Kidney (tissue), 14 donors: ENCODE data around the gene N4BP2L2. TPM values are rescaled to one million over a fixed set of nuclear protein-coding genes. Genes with fewer than 3 reads are reported as not detected.

Source experiments
- DNase-seq, 5 donors: peaks; one replicate each; pipeline ENCODE4 v3.0.0-alpha.2; 2013 to 2020
- FAIRE-seq: peaks from 2 replicates; lab custom pipeline; 2012; peaks lifted over from hg19 to GRCh38; lab: Jason Lieb, UNC
- H3K27ac ChIP-seq, 2 donors: one replicate each; pipeline ENCODE4 v1.7.0; 2013; ENCODE audit warnings: low read depth in 2 of 2, low read length in 2 of 2, inconsistent platforms in 1 of 2
- H3K27me3 ChIP-seq: one replicate; pipeline ENCODE4 v1.7.1; 2013; ENCODE audit warnings: low read length, inconsistent platforms; ENCODE audit not compliant: control insufficient read depth, insufficient read depth
- H3K36me3 ChIP-seq, 3 donors: one replicate each; pipeline versions ENCODE4 v1.7.0 to v1.7.1; 2013; ENCODE audit warnings: low read length in 3 of 3, control low read depth in 1 of 3, inconsistent platforms in 1 of 3; ENCODE audit not compliant: insufficient read depth in 3 of 3, control insufficient read depth in 2 of 3
- H3K4me1 ChIP-seq, 3 donors: one replicate each; pipeline versions ENCODE4 v1.7.0 to v1.7.1; 2013; ENCODE audit warnings: low read length in 3 of 3, inconsistent platforms in 1 of 3, low read depth in 1 of 3; ENCODE audit not compliant: control insufficient read depth in 2 of 3, insufficient read depth in 2 of 3
- H3K4me3 ChIP-seq, 3 donors: one replicate each; pipeline versions ENCODE4 v1.7.0 to v1.8.1; 2013; ENCODE audit warnings: low read length in 3 of 3, control low read depth in 1 of 3, inconsistent platforms in 1 of 3
- H3K9ac ChIP-seq, 3 donors: one replicate each; pipeline versions ENCODE4 v1.7.0 to v1.7.1; 2013; ENCODE audit warnings: low read length in 3 of 3, control low read depth in 1 of 3, inconsistent platforms in 1 of 3
- H3K9me3 ChIP-seq, 3 donors: one replicate each; pipeline versions ENCODE4 v1.7.0 to v1.7.1; 2013; ENCODE audit warnings: low read length in 3 of 3, control low read depth in 1 of 3, inconsistent platforms in 1 of 3; ENCODE audit not compliant: control insufficient read depth in 2 of 3, insufficient read depth in 1 of 3
- CTCF ChIP-seq: IDR thresholded peaks from 3 replicates; pipeline ENCODE4 v1.5.1; 2012; ENCODE audit warnings: mild to moderate bottlenecking, moderate library complexity, borderline replicate concordance; ENCODE audit not compliant: insufficient read depth; ENCODE audit errors: extremely low read depth
- intact Hi-C: fragments of 100-400 bp; cut with DNase I; formaldehyde crosslinking; loops from one replicate; pipeline ENCODE4 v1.11.1; 2022
- polyA plus RNA-seq: library from polyadenylated mRNA; stranded (reverse); fragments of 350-450 nt; fragmentation: Illumina TruSeq; extraction: RNeasy Lipid Tissue Mini Kit (QIAGEN cat#74804); gene quantifications from one replicate; pipeline ENCODE4 v1.2.3, GENCODE V29; 2014; ENCODE audit warnings: low read depth, low replicate concordance; ENCODE audit not compliant: insufficient read depth
- total RNA-seq: library from RNA; stranded (reverse); fragmentation: NEBNext Ultra II Directional; extraction: Animal tissue kit (Norgen Biotek cat#: 25700); gene quantifications from one replicate; pipeline ENCODE4 v1.2.1, GENCODE V29; 2021
- donor health status: control.
- donor health status: control.
- donor health status: control.
- donor health status: control.
- donor health status: control.
- donor health status: DM: yes; HTN: yes; CAD: no.
- donor health status: Normal renal cell carcinoma (clear cell type).

N4BP2L2 gene
- total and polyA plus RNA-seq, 2 donors from 2014 or later: 71.3 to 165 TPM

GRCh38 chr13:32495841-32496240 lies 42.8 kb downstream of the N4BP2L2 start:
- H3K27me3 ChIP-seq: no peaks in the 10 kb centered on the region

GRCh38 chr13:32495429-32495828 lies 43.2 kb downstream of the N4BP2L2 start:
- no peak for TF ChIP-seq CTCF
- Histone ChIP-seq H3K4me1 (no peaks in the 10 kb centered on the region), H3K36me3 (no peaks in the 10 kb centered on the region), H3K9ac (no peak overlapping the region), H3K4me3 (no peak overlapping the region), H3K27me3 (no peaks in the 10 kb centered on the region), H3K27ac (no peak overlapping the region), H3K9me3 (no peaks in the 10 kb centered on the region)
- no peak for FAIRE-seq
- intact Hi-C loops: no loop called here
- DNase-seq: no peak

More at GRCh38 chr13:32495841-32496240, 42.8 kb downstream of the N4BP2L2 start:
- no peaks in the 10 kb centered on the region for H3K36me3 ChIP-seq
- H3K27ac ChIP-seq: no peak overlapping the region
- H3K9me3 ChIP-seq: no peaks in the 10 kb centered on the region
- H3K9ac ChIP-seq: no peak overlapping the region
- TF ChIP-seq CTCF: no peak
- FAIRE-seq: no peak
- DNase-seq: no peak
- intact Hi-C loops: no loop called here
- H3K4me1 ChIP-seq: no peaks in the 10 kb centered on the region
- H3K4me3 ChIP-seq: no peak overlapping the region

- Histone ChIP-seq H3K36me3 (no peaks in the 10 kb centered on the region), H3K9me3 (no peaks in the 10 kb centered on the region), H3K4me1 (no peaks in the 10 kb centered on the region), H3K27me3 (no peaks in the 10 kb centered on the region), H3K4me3 (no peak overlapping the region), H3K9ac (no peak overlapping the region), H3K27ac (no peak overlapping the region)
- FAIRE-seq (no peak), DNase-seq (no peak)
- no peak for TF ChIP-seq CTCF
- intact Hi-C loops: no loop called here
Observed at GRCh38 chr13:32491028-32491427, 47.6 kb downstream of the N4BP2L2 start.

- no peak for TF ChIP-seq CTCF
- Histone ChIP-seq H3K4me3 (no peak overlapping the region), H3K27me3 (no peaks in the 10 kb centered on the region), H3K9ac (no peak overlapping the region), H3K9me3 (no peaks in the 10 kb centered on the region), H3K36me3 (no peaks in the 10 kb centered on the region), H3K27ac (no peak overlapping the region), H3K4me1 (peaks cover 0 to 2% (median 0%) of the 10 kb centered on the region in 3 donors)
- no peak for FAIRE-seq
- intact Hi-C loops: no loop called here
- no peak for DNase-seq
Observed at GRCh38 chr13:32476892-32477291, 61.7 kb downstream of the N4BP2L2 start.
